ENCODE data around the gene ABCA4. TPM values are rescaled to one million over a fixed set of nuclear protein-coding genes. Genes with fewer than 3 reads are reported as not detected.

Gene ABCA4
- total RNA-seq, 2 donors from 2014 or later, result under 0.01 TPM

DNA sequence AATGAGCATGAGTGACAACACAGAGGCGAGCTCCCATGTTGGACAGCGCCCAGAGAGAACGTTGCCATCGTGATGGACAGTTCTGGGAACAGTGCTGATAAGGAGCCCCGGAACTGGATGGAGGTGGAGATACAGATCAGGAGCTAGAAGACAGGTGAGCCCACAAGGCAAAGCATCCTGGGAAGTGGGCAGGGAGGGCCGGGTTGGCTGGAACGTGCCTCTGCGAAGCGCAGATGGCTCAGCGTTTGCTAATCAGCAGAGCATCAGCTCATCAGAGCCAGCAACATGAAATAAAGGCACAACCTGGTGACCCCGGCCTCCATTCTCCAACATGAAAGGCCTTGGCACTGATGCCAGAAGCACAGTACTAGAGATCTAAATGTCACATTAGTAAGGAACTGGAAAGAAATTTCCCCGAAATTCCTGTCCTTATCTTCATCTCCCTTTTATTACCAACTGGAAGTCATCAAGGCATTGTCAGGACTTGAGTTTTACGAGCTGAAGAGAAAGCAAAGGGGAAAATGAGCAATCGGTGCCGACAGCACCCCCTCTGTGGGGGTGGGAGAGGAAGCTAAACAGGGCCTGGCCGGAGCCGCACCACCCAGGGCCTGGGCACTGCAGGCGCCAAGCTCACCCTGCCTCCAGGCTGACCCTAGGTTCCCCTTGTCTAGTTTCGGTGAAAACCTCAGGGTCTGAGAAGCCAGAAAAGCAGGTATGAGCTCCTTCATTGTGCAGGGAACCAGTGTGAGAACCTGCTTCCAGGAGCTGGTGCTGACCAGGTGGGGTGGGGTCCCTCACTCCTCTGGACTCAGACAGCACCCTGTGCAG is 19.9 kb downstream of the ABCA4 start:
- TF ChIP-seq, protein P1, sequence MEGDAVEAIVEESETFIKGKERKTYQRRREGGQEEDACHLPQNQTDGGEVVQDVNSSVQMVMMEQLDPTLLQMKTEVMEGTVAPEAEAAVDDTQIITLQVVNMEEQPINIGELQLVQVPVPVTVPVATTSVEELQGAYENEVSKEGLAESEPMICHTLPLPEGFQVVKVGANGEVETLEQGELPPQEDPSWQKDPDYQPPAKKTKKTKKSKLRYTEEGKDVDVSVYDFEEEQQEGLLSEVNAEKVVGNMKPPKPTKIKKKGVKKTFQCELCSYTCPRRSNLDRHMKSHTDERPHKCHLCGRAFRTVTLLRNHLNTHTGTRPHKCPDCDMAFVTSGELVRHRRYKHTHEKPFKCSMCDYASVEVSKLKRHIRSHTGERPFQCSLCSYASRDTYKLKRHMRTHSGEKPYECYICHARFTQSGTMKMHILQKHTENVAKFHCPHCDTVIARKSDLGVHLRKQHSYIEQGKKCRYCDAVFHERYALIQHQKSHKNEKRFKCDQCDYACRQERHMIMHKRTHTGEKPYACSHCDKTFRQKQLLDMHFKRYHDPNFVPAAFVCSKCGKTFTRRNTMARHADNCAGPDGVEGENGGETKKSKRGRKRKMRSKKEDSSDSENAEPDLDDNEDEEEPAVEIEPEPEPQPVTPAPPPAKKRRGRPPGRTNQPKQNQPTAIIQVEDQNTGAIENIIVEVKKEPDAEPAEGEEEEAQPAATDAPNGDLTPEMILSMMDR (IDR thresholded peaks at IDR 0.05), result no peak
- no peak for TF ChIP-seq POLR2A (IDR thresholded peaks at IDR 0.05)
- DNase-seq, result no peak
- H3K36me3 ChIP-seq (replicated peaks in 1 of 2; ENCODE audit: insufficient read depth in 1 of 2, low read depth in 2 of 2), result no peaks in the 10 kb centered on the region
- no peak for ATAC-seq
- H3K4me1 ChIP-seq, result no peaks in the 10 kb centered on the region
- H3K27me3 ChIP-seq, result no peaks in the 10 kb centered on the region
- intact Hi-C loops (cut with DNase I), result no loop called here
- no peaks in the 10 kb centered on the region for H3K9me3 ChIP-seq
- no peak overlapping the region for H3K27ac ChIP-seq
- WGBS, 2 donors, result 57 to 69% methylated on average over 19 of the region's 19 CpGs
- H3K4me3 ChIP-seq, result no peak overlapping the region

DNA sequence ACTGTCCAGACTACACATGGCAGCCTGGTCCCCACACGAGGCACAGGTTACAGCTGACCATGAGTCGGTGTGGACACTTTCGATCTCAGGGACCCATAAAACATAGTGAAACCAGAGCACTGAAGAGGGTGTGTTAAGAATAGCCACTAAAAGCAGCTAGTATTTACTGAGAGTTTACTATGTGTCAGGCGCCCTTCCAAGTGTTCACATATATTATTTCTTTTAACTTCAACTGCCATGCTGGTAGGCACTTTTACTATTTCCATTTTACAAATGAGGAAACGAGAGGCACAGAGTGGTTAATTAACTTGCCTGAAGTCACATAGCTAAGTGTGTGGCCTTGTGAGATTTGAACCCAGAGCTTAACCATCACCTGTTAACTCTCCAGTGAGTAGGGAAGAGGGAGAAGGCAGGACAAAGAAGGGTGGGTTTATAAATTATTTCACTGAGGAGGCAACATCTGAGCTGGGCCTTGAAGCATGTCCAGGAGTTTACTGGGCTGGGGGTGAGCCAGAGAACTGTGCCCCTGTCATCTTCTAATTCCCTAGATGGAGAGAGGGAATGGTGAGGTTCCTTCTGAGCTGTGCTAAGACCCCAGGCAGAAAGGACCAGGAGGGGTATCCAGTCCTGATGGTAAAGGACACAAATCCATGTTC is 20.7 kb downstream of the ABCA4 start:
- no peaks in the 10 kb centered on the region for H3K36me3 ChIP-seq (replicated peaks in 1 of 2; ENCODE audit: insufficient read depth in 1 of 2, low read depth in 2 of 2)
- ATAC-seq (no peak), DNase-seq (no peak)
- TF ChIP-seq, protein P1 (IDR thresholded peaks at IDR 0.05), result no peak
- no peak for TF ChIP-seq POLR2A (IDR thresholded peaks at IDR 0.05)
- no peaks in the 10 kb centered on the region for H3K9me3 ChIP-seq
- no peaks in the 10 kb centered on the region for H3K27me3 ChIP-seq
- no peak overlapping the region for H3K4me3 ChIP-seq
- no peaks in the 10 kb centered on the region for H3K4me1 ChIP-seq
- H3K27ac ChIP-seq, result no peak overlapping the region
- intact Hi-C loops (cut with DNase I), result no loop called here
- WGBS, 2 donors, result 93 to 94% methylated on average over 4 to 5 of the region's 5 CpGs

DNA sequence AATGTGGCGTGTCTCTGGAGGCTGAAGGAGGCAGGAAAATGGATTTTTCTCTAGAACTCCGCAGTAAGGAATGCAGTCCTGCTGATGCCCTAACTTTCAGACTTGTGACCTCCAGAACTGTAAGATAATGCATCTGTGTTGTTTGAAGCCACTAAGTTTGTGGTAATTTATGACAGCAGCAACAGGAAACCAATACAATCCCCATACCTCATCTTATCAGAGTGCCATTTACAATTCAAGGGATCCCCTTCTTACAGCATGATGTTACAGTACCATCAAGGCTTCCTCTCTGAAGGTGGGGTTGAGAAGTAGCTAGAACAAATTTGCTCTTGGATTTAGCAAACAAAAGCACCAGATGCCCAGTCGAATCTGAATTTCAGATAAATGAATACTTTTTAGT is 21.6 kb downstream of the ABCA4 start:
- H3K27me3 ChIP-seq, result no peaks in the 10 kb centered on the region
- intact Hi-C loops (cut with DNase I), result no loop called here
- no peaks in the 10 kb centered on the region for H3K9me3 ChIP-seq
- TF ChIP-seq, protein P1 (IDR thresholded peaks at IDR 0.05), result no peak
- no peak for TF ChIP-seq POLR2A (IDR thresholded peaks at IDR 0.05)
- no peak overlapping the region for H3K4me3 ChIP-seq
- 78 to 85% methylated on average over 3 of the region's 3 CpGs for WGBS, 2 donors
- no peak for ATAC-seq
- H3K27ac ChIP-seq, result no peak overlapping the region
- peaks cover 6% of the 10 kb centered on the region for H3K4me1 ChIP-seq
- H3K36me3 ChIP-seq (replicated peaks in 1 of 2; ENCODE audit: insufficient read depth in 1 of 2, low read depth in 2 of 2), result no peaks in the 10 kb centered on the region
- DNase-seq, result no peak

DNA sequence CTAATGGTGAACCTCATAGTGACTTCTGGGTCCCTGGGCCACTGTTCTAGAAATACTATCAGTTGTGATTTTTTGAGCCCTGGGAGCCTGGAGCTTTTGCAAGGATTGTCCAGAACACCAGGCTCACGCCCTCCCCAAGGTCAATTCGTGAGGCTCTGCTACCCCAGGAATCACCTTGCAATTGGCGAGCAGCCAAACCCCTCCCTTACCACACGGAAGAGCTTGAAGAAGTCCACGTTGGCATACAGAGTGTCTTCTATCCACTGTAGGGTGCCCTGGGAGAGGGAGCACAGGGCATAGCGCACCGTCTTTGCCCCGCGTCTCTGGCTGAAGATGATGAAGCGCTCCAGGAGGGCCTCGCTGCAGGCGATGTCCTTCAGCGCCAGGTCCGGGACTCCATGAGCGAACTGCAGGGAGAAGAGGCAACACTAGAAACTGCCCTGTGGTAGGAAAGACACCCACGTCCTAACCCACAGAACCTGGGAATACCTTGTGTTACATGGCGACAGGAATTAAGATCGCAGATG is 22.3 kb downstream of the ABCA4 start:
- H3K4me3 ChIP-seq, result no peak overlapping the region
- H3K27me3 ChIP-seq, result no peaks in the 10 kb centered on the region
- TF ChIP-seq, protein P1 (IDR thresholded peaks at IDR 0.05), result no peak
- TF ChIP-seq POLR2A (IDR thresholded peaks at IDR 0.05), result no peak
- H3K27ac ChIP-seq, result no peak overlapping the region
- no peaks in the 10 kb centered on the region for H3K9me3 ChIP-seq
- WGBS, 2 donors, result 74 to 80% methylated on average over 18 of the region's 18 CpGs
- intact Hi-C loops (cut with DNase I), result no loop called here
- DNase-seq, result no peak
- ATAC-seq, result no peak
- no peaks in the 10 kb centered on the region for H3K36me3 ChIP-seq (replicated peaks in 1 of 2; ENCODE audit: insufficient read depth in 1 of 2, low read depth in 2 of 2)
- H3K4me1 ChIP-seq, result peaks cover 12% of the 10 kb centered on the region
